Gastroesophageal sphincter (tissue), 3 donors: ENCODE data around the gene FAM136A.

Experiments used
- POLR2A ChIP-seq, 2 donors: fragments of 450-650 bp; IDR thresholded peaks; one replicate each; pipeline ENCODE4 v1.6.1; 2017; ENCODE audit warnings: antibody characterized with exemption in 2 of 2, mild to moderate bottlenecking in 2 of 2, moderate library complexity in 1 of 2
- TF ChIP-seq, protein P1 (sequence below), 4 experiments: fragments of 200-600 bp in 2 of 4; fragments of 450-650 bp in 2 of 4; sonication (generic) in 1 of 4; IDR thresholded peaks; one replicate each; pipeline ENCODE4 v1.5.1; 2017 to 2019; ENCODE audit warnings: antibody characterized with exemption in 4 of 4, mild to moderate bottlenecking in 2 of 4, moderate library complexity in 2 of 4

DNA sequence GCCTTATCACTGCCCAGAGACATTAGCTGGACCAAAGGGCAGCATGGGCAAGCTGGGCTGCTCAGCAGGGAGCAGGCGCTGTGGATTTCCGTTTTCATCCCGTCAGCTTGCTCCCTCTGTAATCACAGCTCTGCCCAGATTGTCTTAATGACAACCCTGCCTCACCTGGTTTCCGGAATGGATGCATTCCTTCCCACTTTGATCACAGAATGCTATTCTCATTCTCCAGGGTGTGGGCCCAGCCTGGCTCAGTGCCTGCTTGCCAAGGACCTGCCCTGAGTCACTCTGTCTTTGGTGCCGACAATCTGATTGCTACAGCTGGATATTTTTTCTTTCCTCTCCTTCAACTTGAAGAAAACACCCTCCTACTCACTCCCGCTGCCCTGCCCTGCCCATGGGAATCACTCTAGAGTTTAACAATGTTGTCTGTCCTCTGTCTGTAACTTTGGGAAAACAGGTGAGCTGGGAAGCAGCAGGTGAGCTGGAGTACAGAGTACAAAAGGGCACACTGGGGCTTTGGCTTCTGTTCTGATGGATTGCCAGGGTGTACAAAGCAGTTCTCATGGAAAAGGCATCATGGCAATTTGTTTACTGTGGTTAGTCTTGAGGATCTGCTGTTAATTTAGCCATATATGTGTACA lies 27.2 kb upstream of the FAM136A start:
- TF ChIP-seq, protein P1, sequence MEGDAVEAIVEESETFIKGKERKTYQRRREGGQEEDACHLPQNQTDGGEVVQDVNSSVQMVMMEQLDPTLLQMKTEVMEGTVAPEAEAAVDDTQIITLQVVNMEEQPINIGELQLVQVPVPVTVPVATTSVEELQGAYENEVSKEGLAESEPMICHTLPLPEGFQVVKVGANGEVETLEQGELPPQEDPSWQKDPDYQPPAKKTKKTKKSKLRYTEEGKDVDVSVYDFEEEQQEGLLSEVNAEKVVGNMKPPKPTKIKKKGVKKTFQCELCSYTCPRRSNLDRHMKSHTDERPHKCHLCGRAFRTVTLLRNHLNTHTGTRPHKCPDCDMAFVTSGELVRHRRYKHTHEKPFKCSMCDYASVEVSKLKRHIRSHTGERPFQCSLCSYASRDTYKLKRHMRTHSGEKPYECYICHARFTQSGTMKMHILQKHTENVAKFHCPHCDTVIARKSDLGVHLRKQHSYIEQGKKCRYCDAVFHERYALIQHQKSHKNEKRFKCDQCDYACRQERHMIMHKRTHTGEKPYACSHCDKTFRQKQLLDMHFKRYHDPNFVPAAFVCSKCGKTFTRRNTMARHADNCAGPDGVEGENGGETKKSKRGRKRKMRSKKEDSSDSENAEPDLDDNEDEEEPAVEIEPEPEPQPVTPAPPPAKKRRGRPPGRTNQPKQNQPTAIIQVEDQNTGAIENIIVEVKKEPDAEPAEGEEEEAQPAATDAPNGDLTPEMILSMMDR (IDR thresholded peaks at IDR 0.05): no peak
- TF ChIP-seq POLR2A (IDR thresholded peaks at IDR 0.05): no peak
